Endometrium (tissue), 2 donors: ENCODE data around the gene NKD2.

Source experiments
- FAIRE-seq: peaks from 2 replicates; lab custom pipeline; 2012; peaks lifted over from hg19 to GRCh38; lab: Jason Lieb, UNC
- donor health status: control.
- donor health status: control.

Gene NKD2

DNA sequence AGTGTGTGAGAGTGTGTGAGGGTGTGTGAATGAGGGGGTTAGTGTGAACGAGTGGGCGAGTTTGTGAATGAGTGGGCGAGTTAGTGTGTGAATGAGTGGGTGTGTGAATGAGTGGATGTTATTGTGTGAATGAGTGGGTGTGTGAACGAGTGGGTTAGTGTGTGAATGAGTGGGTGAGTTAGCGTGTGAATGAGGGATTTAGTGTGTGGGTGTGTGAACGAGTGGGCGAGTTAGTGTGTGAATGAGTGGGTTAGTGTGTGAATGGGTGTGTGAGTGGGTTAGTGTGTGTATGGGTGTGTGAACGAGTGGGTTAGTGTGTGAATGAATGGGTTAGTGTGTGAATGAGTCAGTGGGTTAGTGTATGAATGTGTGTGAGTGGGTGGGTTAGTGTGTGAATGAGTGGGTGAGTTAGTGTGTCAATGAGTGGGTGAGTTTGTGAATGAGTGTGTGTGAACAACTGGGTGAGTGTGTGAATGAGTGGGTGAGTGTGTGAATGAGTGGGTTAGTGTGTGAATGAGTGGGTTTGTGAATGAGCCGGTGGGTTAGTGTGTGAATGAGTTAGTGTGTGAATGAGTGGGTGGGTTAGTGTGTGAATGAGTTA, 37.5 kb downstream of the NKD2 start:
- FAIRE-seq = no peak

- FAIRE-seq = no peak
Measured at GRCh38 chr5:1047332-1047965, 38.8 kb downstream of the NKD2 start.

DNA sequence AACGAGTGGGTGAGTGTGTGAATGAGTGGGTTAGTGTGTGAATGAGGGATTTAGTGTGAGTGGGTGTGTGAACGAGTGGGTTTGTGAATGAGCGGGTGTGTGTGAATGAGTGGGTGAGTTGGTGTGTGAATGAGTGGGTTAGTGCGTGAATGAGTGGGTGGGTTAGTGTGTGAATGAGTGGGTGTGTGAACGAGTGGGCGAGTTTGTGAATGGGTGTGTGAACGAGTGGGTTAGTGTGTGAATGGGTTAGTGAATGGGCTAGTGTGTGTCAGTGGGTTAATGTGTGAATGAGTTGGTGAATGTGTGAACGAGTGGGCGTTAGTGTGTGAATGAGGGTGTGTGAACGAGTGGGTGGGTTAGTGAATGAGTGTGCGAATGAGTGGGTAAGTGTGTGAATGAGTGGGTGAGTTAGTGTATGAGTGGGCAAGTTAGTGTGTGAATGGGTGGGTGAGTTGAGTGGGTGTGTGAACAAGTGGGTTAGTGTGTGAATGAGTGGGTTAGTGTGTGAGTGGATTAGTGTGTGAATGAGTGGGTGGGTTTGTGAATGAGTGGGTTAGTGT, 39.6 kb downstream of the NKD2 start:
- FAIRE-seq = no peak

DNA sequence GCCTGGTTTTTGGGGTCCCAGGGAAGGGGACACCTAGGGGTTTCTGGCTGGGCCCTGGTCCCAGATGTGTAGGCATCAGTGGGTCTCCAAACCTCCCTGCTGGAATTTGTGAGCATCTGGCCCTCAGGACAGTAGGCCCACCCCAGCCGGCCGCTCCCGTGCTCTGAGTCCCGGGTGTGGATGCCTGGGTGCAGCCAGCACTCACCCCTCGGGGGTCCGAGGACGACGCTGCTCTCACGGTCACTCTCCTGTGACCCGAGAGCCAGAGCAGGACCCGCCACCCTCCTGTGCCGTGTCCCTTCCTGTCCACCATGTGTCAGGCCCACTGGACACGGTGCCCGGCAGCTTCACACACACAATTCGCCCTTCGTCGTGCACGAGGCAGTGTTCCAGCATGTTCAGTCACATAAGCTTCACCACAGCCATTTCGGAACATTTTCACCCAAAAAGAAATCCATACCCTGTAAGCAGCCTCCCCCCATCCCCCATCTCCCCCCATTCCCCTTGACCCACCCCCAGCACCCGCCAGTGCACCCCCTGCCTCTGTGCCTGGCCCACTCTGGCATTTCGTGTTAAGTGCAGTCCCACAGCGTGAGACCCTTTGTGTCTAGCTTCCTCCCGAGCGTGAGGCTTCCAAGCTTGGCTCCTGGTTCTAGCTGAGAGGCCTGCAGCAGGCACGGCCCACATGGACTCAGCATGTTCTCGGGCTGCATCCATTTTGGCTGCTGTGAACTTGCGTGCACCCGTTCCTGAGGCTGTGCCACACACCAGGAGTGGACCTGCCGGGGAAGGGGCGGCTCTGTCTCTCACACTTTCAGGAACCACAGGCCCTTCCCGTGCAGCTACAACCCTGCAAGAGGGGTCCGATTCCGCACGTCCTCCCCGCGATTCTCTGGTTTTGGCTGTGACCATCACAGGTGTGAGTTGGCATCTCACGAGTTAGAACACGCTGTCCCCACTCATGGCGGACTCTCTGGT, 40.5 kb downstream of the NKD2 start:
- FAIRE-seq = no peak

- FAIRE-seq = no peak
Measured at GRCh38 chr5:1050423-1051365, 42.1 kb downstream of the NKD2 start.

DNA sequence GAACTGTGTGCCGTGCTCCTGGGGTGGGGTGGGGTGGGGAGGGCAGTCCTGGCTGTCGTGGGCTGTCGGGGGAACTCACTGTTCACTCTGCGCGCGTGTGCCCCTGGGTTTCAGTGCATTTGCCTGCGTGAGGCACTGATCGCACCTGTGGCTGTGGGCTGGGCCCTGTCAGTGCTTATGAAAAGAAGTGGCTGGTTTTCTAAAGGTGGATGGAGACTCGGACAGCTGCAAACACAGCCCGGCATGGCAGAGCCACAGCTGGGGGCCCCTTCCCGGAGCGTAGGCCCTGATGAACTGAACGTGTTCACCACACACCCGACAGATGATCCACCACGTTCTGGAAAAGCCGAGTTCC, 42.7 kb downstream of the NKD2 start:
- no peak for FAIRE-seq

GRCh38 chr5:1052076-1052475, 43.5 kb downstream of the NKD2 start:
- no peak for FAIRE-seq

DNA sequence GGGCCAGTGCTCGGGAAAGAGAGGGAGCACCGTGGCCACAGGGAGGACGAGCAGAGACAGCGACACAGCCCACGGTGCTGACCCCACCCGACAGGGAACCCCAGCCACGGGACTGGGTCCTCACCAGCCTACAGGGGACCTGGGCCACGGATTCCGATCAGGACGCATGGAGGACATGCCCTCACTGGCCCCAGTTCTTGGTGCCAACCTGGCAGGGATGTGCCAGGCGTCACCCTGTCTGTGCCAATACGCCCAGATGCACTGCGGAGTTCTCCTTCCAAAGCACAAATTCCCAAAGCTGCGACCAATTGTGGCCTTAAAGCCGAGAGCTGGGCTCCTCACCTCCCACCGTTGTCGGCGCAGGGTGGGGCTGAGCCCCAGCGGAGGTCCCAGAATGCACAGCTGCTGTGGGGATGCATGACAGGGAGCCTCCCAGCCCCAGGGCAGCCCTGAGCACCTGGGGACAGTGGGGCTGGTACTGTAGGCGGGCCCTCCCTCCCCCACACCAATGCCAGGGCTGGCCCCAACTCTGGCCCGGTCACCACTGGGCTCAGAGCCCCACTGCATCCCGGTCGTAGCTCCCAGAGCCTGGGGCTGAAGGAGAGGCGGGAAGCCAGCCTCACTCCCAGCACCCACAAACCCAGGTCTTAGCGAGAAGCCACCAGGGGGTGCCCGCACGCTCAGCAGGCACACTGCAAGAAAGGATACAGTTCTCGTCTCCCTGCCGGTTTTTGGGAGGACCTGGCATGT, 44.2 kb downstream of the NKD2 start:
- FAIRE-seq = no peak

GRCh38 chr5:1053391-1054017, 44.9 kb downstream of the NKD2 start:
- FAIRE-seq = no peak

- no peak for FAIRE-seq
Measured at GRCh38 chr5:1054018-1054798, 45.6 kb downstream of the NKD2 start.

DNA sequence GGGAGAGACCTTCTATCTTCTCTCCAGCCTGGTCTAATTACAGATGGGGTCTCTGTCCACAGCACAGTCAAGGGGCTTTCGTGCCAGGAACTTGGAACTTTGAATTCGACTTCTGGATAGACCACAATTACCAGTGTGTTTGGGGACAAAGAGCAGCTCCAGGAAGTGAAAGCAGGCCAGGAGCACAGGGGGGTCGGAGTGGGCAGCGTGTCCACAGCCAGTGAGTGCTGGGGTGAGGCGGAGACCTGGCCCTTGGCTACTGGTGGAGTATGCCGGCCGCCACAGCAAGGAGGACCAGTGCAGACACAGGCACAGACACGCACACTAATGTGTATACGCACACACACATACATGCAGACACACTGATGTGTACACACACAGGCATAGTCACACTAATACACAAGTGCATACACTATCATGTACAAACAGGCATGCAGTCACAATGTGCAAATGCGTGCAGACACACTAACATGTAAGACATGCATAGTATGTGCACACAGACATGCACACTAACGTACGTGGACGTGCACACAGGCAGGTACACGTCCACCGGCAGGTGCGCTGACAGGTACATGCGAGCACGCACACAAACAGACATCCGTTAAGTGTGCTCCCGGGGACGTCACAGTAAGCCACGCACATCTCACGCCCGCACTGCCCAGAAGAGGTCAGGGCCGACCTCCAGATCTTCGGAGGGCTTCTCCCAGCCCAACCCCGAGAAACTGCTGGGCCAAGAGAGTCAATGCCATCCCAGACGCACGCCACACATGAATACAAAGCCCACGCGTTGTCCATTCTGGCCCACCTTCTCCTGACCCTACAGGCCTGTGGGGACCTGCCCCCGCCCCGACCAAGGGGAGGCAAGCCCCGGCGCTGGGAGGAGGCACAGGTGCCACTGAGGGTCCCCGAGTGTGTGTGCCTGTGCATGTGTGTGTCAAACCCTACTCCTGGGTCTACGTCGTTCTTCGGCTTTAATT, 46.5 kb downstream of the NKD2 start:
- FAIRE-seq = no peak

- FAIRE-seq = no peak
Measured at GRCh38 chr5:1055896-1056610, 47.5 kb downstream of the NKD2 start.

- FAIRE-seq = no peak
Measured at GRCh38 chr5:1056611-1057484, 48.2 kb downstream of the NKD2 start.

DNA sequence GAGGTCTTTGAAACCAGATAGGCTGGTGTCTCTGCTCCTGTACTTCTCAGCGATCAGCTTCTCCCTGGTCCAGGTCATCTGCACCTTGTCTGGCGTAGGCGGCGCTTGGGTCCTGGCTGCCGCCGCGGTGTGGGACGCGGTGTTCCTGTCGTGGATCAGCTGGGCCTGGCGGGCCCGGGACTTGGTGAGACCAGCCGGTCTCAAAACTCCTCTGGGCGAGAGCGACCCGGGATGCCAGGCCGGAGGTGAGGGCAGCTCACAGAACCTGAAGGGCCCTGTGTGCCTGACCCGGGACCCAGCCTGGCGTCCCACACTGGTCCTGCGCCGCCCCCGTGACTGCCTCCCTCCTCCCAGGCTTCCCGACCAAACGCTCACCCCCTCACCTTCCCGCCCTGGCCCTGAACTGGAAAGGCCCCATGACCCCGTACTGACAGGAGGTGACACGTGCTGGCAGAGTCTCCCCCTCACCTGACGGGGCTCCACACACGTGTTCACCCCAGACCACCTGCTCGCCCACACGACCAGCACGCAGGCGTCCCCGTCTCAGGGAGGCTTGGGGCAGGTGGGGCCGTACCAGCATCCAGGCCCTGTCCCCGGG, 49.0 kb downstream of the NKD2 start:
- FAIRE-seq = no peak

- no peak for FAIRE-seq
Measured at GRCh38 chr5:1058083-1058945, 49.7 kb downstream of the NKD2 start.
